PC-9 (cell line): Measurements from ENCODE around the gene UBR4. TPM values are rescaled to one million over a fixed set of nuclear protein-coding genes. Genes with fewer than 3 reads are reported as not detected.

Experiments
- BruUV-seq: library from RNA; stranded (reverse); fragments of 400-500 nt; replicated peaks from 2 replicates; lab custom pipeline; 2021; lab: Mats Ljungman, UMichigan
- CTCF ChIA-PET: fragments of 300-600 bp; sonication (Branson Sonifier 250); formaldehyde crosslinking; loops from one replicate; lab custom pipeline; 2022; ENCODE audit warnings: antibody characterized with exemption; lab: Charles Lee
- POLR2A ChIA-PET: fragments of 300-600 bp; sonication (Branson Sonifier 250); formaldehyde crosslinking; loops from one replicate; lab custom pipeline; 2022; ENCODE audit warnings: antibody characterized with exemption; ENCODE audit not compliant: unreplicated experiment; lab: Charles Lee
- DNase-seq, 2 experiments: peaks; one replicate each; pipeline versions ENCODE4 v3.0.0 to v3.0.0-alpha.2; 2015 to 2022; ENCODE audit warnings: mixed read lengths in 1 of 2
- H2AFZ ChIP-seq: fragments of 200-600 bp; sonication (generic); 2 replicates; pipeline ENCODE4 v1.8.1; 2017; ENCODE audit warnings: antibody characterized with exemption
- H3F3A ChIP-seq: fragments of 200-600 bp; sonication (generic); 2 replicates; pipeline ENCODE4 v1.8.1; 2017; ENCODE audit warnings: antibody characterized with exemption, mild to moderate bottlenecking, low read depth; ENCODE audit not compliant: insufficient read depth
- H3K27ac ChIP-seq: fragments of 200-600 bp; sonication (generic); 2 replicates; pipeline ENCODE4 v1.6.1; 2016; ENCODE audit warnings: mixed run types
- H3K27me3 ChIP-seq: fragments of 200-600 bp; sonication (generic); 2 replicates; pipeline ENCODE4 v1.6.1; 2016; ENCODE audit warnings: low read depth, mixed run types; ENCODE audit not compliant: insufficient read depth
- H3K36me3 ChIP-seq: fragments of 200-600 bp; sonication (generic); 2 replicates; pipeline ENCODE4 v1.6.1; 2016; ENCODE audit warnings: low read depth, mixed run types
- H3K4me1 ChIP-seq: fragments of 200-600 bp; sonication (generic); replicated peaks from 2 replicates; pipeline ENCODE4 v1.6.1; 2016; ENCODE audit warnings: mixed run types; ENCODE audit not compliant: insufficient read depth
- H3K4me2 ChIP-seq: fragments of 200-600 bp; sonication (generic); 2 replicates; pipeline ENCODE4 v1.6.1; 2017; ENCODE audit warnings: mixed run types
- H3K4me3 ChIP-seq: fragments of 200-600 bp; sonication (generic); 2 replicates; pipeline ENCODE4 v1.6.1; 2016; ENCODE audit warnings: mixed run types
- H3K79me2 ChIP-seq: fragments of 200-600 bp; sonication (generic); 2 replicates; pipeline ENCODE4 v1.6.1; 2017; ENCODE audit warnings: low read depth, mixed run types
- H3K9me2 ChIP-seq: fragments of 200-600 bp; sonication (generic); 2 replicates; pipeline ENCODE4 v1.8.1; 2017; ENCODE audit warnings: mild to moderate bottlenecking; ENCODE audit not compliant: insufficient read depth
- H3K9me3 ChIP-seq: fragments of 200-600 bp; sonication (generic); 2 replicates; pipeline ENCODE4 v1.8.1; 2016; ENCODE audit warnings: low read depth; ENCODE audit not compliant: insufficient read depth
- H4K20me1 ChIP-seq: fragments of 200-600 bp; sonication (generic); 2 replicates; pipeline ENCODE4 v1.8.1; 2017; ENCODE audit not compliant: insufficient read depth
- EZH2 ChIP-seq: fragments of 200-600 bp; sonication (generic); IDR thresholded peaks from 2 replicates; pipeline ENCODE4 v1.8.0; 2017; ENCODE audit warnings: antibody characterized with exemption, low read depth
- intact Hi-C: fragments of 100-400 bp; cut with micrococcal nuclease; formaldehyde crosslinking; loops from one replicate; pipeline ENCODE4 v1.10.0; 2022; ENCODE audit not compliant: unreplicated experiment
- total RNA-seq: library from RNA; stranded (reverse); gene quantifications from 2 replicates; pipeline ENCODE4 v1.2.3, GENCODE V29; 2021
- TF ChIP-seq, protein P1 (sequence below): fragments of 200-600 bp; sonication (generic); conservative IDR thresholded peaks from 2 replicates; pipeline ENCODE4 v1.6.1; 2017; ENCODE audit warnings: mixed run types, antibody characterized with exemption, mild to moderate bottlenecking, moderate library complexity

UBR4 gene
- total RNA-seq, 1 experiment from 2014 or later: 117 TPM

- CTCF ChIA-PET: no interaction called here
- POLR2A ChIA-PET: no interaction called here
- Histone ChIP-seq H2AFZ (no peak overlapping the region), H4K20me1 (no peaks in the 10 kb centered on the region), H3K27me3 (no peaks in the 10 kb centered on the region), H3K9me3 (no peaks in the 10 kb centered on the region), H3K36me3 (peaks cover 38% of the 10 kb centered on the region), H3K4me2 (peak overlapping the region; percentile 32; the same call in 1 of the 2 replicates), H3K9me2 (no peaks in the 10 kb centered on the region), H3K4me1 (peaks cover 35% of the 10 kb centered on the region), H3K27ac (no peak overlapping the region), H3K79me2 (no peaks in the 10 kb centered on the region), H3F3A (no peaks in the 10 kb centered on the region), H3K4me3 (no peak overlapping the region)
- TF ChIP-seq EZH2: no peak
- TF ChIP-seq, protein P1, sequence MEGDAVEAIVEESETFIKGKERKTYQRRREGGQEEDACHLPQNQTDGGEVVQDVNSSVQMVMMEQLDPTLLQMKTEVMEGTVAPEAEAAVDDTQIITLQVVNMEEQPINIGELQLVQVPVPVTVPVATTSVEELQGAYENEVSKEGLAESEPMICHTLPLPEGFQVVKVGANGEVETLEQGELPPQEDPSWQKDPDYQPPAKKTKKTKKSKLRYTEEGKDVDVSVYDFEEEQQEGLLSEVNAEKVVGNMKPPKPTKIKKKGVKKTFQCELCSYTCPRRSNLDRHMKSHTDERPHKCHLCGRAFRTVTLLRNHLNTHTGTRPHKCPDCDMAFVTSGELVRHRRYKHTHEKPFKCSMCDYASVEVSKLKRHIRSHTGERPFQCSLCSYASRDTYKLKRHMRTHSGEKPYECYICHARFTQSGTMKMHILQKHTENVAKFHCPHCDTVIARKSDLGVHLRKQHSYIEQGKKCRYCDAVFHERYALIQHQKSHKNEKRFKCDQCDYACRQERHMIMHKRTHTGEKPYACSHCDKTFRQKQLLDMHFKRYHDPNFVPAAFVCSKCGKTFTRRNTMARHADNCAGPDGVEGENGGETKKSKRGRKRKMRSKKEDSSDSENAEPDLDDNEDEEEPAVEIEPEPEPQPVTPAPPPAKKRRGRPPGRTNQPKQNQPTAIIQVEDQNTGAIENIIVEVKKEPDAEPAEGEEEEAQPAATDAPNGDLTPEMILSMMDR: no peak
- peak in 1 of 2 experiments; percentile 30 for DNase-seq
- no TSS peak for BruUV-seq
- intact Hi-C loops: no loop called here
Measured at GRCh38 chr1:19121192-19121591, 88.9 kb downstream of the UBR4 start.

DNA sequence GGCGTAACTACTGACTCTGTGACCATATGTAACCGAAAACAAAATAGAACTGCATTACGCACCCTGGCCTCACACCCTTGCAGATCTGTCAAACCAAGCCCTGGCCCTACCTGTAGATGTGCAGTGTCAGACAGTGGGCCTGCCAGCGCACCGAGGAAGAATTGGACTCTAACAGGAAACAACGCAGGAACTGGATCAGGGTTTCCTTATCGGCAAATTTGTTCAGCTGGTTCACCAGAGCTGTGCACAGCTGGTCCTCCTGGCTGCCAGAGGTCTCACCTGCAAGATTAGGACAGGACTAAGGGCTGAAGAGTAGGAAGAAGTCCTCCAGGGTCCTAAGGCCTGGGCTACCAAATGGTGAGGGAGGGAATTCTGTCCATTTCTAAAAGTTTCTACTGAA lies 90.0 kb downstream of the UBR4 start:
- DNase-seq: no peak
- CTCF ChIA-PET: no interaction called here

DNA sequence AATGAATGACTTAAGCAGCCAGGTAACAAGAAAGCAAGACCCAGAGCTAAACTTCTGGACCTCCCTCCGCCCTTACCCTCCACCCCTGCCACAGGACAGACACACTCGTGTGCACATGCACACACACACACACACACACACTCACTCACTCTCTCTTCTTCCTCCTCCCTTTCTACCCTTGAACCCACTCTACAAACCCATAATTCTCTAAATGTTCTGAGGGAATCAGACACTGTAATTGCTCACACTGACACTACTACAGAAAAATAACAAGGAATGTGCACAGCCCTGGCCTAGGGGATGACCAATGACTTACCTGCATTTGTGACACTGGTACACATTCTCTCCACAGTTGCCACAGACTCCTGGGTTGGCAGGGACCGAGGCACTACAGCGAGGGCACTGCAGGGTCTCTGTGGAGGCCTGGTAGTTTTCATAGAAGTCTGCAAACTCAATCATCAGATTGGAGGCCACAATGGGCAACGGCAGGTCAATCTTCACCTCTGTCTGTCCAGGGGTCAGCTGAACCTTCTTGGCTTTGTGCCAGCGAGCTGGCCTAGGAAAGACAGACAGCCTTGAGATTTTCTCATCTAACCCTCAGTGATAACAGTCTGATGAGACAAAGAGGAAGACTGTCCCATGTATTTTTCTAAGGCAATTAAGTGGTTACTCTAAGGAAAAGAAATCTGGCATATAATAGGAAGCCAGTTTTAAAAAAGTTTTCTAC lies 94.8 kb downstream of the UBR4 start:
- no peaks in the 10 kb centered on the region for H3K79me2 ChIP-seq
- peaks cover 30% of the 10 kb centered on the region for H3K36me3 ChIP-seq
- no peak for DNase-seq
- no peak overlapping the region for H3K4me3 ChIP-seq
- no peak overlapping the region for H3K4me2 ChIP-seq
- TF ChIP-seq, protein P1: no peak
- intact Hi-C loops: no loop called here
- ChIA-PET CTCF (no interaction called here), POLR2A (no interaction called here)
- H2AFZ ChIP-seq: no peak overlapping the region
- H3K9me2 ChIP-seq: no peaks in the 10 kb centered on the region
- no peaks in the 10 kb centered on the region for H4K20me1 ChIP-seq
- no peaks in the 10 kb centered on the region for H3K4me1 ChIP-seq
- H3F3A ChIP-seq: no peaks in the 10 kb centered on the region
- H3K9me3 ChIP-seq: no peaks in the 10 kb centered on the region
- BruUV-seq: no TSS peak
- H3K27me3 ChIP-seq: no peaks in the 10 kb centered on the region
- H3K27ac ChIP-seq: no peak overlapping the region

More for the DNA sequence above, 90.0 kb downstream of the UBR4 start:
- Histone ChIP-seq H3K9me2 (no peaks in the 10 kb centered on the region), H3K36me3 (peaks cover 49% of the 10 kb centered on the region), H3K27ac (no peak overlapping the region), H3K4me3 (no peak overlapping the region), H3K9me3 (no peaks in the 10 kb centered on the region), H2AFZ (no peak overlapping the region), H3K79me2 (no peaks in the 10 kb centered on the region), H4K20me1 (no peaks in the 10 kb centered on the region), H3F3A (no peaks in the 10 kb centered on the region), H3K4me2 (no peak overlapping the region), H3K27me3 (no peaks in the 10 kb centered on the region), H3K4me1 (peaks cover 35% of the 10 kb centered on the region)
- no TSS peak for BruUV-seq
- intact Hi-C loops: no loop called here
- POLR2A ChIA-PET: no interaction called here
- TF ChIP-seq, protein P1: no peak
- no peak for TF ChIP-seq EZH2
